ENCODE results near the gene IKZF3.

- TF ChIP-seq CTCF (IDR thresholded peaks at IDR 0.05), result no peak
- TF ChIP-seq EP300 (IDR thresholded peaks at IDR 0.05), result no peak
- TF ChIP-seq POLR2A (IDR thresholded peaks at IDR 0.05), result no peak
Observed at GRCh38 chr17:39735882-39736281, 128.2 kb downstream of the IKZF3 start.

Data from stomach (tissue), 4 donors.